ENCODE measurements around the gene LRRC45. TPM values are rescaled to one million over a fixed set of nuclear protein-coding genes. Genes with fewer than 3 reads are reported as not detected.

LRRC45 gene
- total and polyA plus RNA-seq, 9 of the 15 experiments (the other 6 are each of a cell fraction or from before 2014, with no cell fraction given) = 3.5 to 21.5 (median 11.2) TPM; not detected in 2

DNA sequence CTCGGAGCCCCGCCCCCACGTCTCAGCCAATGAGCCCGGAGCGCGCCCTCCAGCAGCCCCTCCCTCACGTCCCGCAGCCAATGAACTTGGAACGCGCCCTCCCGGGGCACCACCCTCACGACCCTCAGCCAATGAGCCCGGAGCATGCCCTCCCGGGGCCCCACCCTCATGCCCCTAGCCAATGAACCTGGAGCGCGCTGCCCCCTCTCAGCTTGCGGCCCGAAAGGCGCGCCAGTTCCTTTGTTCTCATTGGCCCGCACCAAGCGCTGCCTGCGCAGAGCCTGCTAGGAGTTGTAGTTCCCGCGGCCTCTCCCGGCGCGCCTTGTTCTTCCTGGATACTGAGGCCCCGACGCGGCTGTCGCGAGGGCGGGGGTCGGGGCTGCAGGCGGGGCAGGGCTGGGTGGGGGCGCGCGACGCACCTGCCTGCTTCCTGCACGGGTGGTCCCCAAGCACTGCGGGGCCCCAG lies at the start of gene LRRC45 (continued):
- TF ChIP-seq, protein P1, sequence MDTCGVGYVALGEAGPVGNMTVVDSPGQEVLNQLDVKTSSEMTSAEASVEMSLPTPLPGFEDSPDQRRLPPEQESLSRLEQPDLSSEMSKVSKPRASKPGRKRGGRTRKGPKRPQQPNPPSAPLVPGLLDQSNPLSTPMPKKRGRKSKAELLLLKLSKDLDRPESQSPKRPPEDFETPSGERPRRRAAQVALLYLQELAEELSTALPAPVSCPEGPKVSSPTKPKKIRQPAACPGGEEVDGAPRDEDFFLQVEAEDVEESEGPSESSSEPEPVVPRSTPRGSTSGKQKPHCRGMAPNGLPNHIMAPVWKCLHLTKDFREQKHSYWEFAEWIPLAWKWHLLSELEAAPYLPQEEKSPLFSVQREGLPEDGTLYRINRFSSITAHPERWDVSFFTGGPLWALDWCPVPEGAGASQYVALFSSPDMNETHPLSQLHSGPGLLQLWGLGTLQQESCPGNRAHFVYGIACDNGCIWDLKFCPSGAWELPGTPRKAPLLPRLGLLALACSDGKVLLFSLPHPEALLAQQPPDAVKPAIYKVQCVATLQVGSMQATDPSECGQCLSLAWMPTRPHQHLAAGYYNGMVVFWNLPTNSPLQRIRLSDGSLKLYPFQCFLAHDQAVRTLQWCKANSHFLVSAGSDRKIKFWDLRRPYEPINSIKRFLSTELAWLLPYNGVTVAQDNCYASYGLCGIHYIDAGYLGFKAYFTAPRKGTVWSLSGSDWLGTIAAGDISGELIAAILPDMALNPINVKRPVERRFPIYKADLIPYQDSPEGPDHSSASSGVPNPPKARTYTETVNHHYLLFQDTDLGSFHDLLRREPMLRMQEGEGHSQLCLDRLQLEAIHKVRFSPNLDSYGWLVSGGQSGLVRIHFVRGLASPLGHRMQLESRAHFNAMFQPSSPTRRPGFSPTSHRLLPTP (IDR thresholded peaks at IDR 0.05; ENCODE audit: borderline replicate concordance, extremely low read depth, insufficient read length) = no peak
- TF ChIP-seq, protein P2, sequence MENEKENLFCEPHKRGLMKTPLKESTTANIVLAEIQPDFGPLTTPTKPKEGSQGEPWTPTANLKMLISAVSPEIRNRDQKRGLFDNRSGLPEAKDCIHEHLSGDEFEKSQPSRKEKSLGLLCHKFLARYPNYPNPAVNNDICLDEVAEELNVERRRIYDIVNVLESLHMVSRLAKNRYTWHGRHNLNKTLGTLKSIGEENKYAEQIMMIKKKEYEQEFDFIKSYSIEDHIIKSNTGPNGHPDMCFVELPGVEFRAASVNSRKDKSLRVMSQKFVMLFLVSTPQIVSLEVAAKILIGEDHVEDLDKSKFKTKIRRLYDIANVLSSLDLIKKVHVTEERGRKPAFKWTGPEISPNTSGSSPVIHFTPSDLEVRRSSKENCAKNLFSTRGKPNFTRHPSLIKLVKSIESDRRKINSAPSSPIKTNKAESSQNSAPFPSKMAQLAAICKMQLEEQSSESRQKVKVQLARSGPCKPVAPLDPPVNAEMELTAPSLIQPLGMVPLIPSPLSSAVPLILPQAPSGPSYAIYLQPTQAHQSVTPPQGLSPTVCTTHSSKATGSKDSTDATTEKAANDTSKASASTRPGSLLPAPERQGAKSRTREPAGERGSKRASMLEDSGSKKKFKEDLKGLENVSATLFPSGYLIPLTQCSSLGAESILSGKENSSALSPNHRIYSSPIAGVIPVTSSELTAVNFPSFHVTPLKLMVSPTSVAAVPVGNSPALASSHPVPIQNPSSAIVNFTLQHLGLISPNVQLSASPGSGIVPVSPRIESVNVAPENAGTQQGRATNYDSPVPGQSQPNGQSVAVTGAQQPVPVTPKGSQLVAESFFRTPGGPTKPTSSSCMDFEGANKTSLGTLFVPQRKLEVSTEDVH (IDR thresholded peaks at IDR 0.05; ENCODE audit: low read depth, partially characterized antibody) = peak; percentile 42
- TF ChIP-seq RBM39 (optimal IDR thresholded peaks at IDR 0.05; ENCODE audit: low read depth, low read length) (no peak), PTBP1 (IDR thresholded peaks at IDR 0.05; ENCODE audit: low read depth, low read length) (no peak), ASH1L (IDR thresholded peaks at IDR 0.05; ENCODE audit: borderline replicate concordance, low read depth, partially characterized antibody) (peak; percentile 95), MAFG (tag; conservative IDR thresholded peaks at IDR 0.05) (no peak), ELF1 (tag; IDR thresholded peaks at IDR 0.05) (peak; percentile 87), PCBP1 (IDR thresholded peaks at IDR 0.05; ENCODE audit: low read depth, low read length, poor library complexity, severe bottlenecking) (peak; percentile 20), PHTF2 (CRISPR knock-in tag; IDR thresholded peaks at IDR 0.05) (no peak), ZSCAN29 (IDR thresholded peaks at IDR 0.05) (no peak), ETV5 (CRISPR knock-in tag; IDR thresholded peaks at IDR 0.05; ENCODE audit: low read depth) (no peak), GABPA (tag; conservative IDR thresholded peaks at IDR 0.05; ENCODE audit: low read depth) (peak; percentile 60), RB1 (IDR thresholded peaks at IDR 0.05; ENCODE audit: low read depth) (peak; percentile 25; the same call in 1 of the 2 replicates), PHF8 (IDR thresholded peaks at IDR 0.05; ENCODE audit: borderline replicate concordance, low read length) (peak; percentile 5; the same call in 1 of the 2 replicates), ZNF408 (CRISPR knock-in tag; IDR thresholded peaks at IDR 0.05; ENCODE audit: low read depth) (no peak)
- TF ChIP-seq, protein P3, sequence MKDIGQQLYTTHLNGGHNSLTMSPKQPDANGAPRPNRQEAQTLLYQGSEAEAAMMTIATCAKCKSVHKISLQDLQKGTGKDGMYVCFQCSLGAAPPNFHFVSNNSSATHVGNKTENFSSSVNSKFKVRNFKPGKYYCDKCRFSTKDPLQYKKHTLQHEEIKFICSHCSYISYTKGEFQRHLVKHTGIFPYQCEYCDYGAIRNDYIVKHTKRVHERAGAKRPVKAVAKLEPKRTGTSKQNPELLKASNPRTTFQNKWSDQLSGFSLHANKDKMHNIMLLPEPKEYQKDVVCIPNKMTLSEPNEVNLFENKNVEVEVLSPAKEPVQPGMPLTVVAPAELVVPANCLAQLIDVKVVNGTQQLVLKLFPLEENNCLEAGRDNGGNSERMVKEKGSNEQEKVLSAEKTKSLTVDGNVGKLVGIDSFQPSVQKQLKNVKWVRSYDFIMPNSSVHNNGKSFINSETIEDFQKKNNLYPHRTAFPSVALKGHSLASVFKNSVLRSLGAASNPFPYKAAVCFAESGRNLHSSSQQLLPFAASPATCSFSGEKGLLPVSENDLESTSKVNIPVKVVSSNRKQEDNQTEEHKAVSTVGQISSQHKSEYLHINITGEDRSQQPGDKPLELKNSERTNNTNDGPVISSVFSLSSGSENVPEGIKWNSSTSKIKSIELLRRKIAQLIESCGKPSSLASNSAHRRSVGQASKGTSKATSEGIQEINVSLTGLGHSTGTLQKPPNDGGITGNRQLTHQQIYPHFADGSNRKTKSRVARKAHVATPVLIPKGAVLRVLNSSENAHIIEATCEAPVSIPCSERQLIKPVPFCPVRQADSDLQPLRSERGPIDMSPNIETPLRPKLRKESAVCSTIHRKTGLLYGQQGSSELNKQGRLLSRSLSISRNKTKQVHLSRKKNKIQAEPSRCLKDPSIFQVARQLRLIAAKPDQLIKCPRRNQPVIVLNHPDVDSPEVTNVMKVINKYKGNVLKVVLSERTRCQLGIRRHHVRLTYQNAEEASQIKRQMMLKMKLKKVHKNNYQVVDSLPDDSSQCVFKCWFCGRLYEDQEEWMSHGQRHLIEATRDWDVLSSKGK (CRISPR knock-in tag; IDR thresholded peaks at IDR 0.05) = no peak
- TF ChIP-seq, protein P4, sequence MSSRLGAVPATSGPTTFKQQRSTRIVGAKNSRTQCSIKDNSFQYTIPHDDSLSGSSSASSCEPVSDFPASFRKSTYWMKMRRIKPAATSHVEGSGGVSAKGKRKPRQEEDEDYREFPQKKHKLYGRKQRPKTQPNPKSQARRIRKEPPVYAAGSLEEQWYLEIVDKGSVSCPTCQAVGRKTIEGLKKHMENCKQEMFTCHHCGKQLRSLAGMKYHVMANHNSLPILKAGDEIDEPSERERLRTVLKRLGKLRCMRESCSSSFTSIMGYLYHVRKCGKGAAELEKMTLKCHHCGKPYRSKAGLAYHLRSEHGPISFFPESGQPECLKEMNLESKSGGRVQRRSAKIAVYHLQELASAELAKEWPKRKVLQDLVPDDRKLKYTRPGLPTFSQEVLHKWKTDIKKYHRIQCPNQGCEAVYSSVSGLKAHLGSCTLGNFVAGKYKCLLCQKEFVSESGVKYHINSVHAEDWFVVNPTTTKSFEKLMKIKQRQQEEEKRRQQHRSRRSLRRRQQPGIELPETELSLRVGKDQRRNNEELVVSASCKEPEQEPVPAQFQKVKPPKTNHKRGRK (tag; IDR thresholded peaks at IDR 0.05) = no peak
